Upper lobe of left lung (tissue), 6 donors: ENCODE data around the gene COX7A1. TPM values are rescaled to one million over a fixed set of nuclear protein-coding genes. Genes with fewer than 3 reads are reported as not detected.
A peak's percentile ranks its signal among the peaks of the same experiment; 100 is the strongest.

Source experiments
- ATAC-seq, 2 donors: fragments of 200-7000 bp; cut with Tn5 transposase; one replicate each; pipeline ENCODE4 v1.9.1; 2022; ENCODE audit warnings: mild to moderate bottlenecking in 2 of 2, moderate library complexity in 2 of 2; ENCODE audit not compliant: low FRiP score in 2 of 2
- DNase-seq, 2 donors: peaks; one replicate each; pipeline ENCODE4 v3.0.0-alpha.2; 2019 to 2020
- H3K27ac ChIP-seq, 4 donors: fragments of 200-600 bp; sonication (generic); one replicate each; pipeline ENCODE4 v1.5.1; 2016 to 2019
- H3K27me3 ChIP-seq, 4 donors: fragments of 200-600 bp; sonication (generic); one replicate each; pipeline ENCODE4 v1.5.1; 2017 to 2019
- H3K36me3 ChIP-seq, 4 donors: fragments of 200-600 bp; sonication (generic); one replicate each; pipeline ENCODE4 v1.5.1; 2016 to 2019
- H3K4me1 ChIP-seq, 4 donors: fragments of 200-600 bp; sonication (generic); one replicate each; pipeline ENCODE4 v1.5.1; 2018 to 2019
- H3K4me3 ChIP-seq, 4 donors: fragments of 200-600 bp; sonication (generic); one replicate each; pipeline ENCODE4 v1.5.1; 2017 to 2019; ENCODE audit warnings: mild to moderate bottlenecking in 2 of 4, moderate library complexity in 1 of 4
- H3K9me3 ChIP-seq, 4 donors: fragments of 200-600 bp; sonication (generic); one replicate each; pipeline ENCODE4 v1.5.1; 2018 to 2019
- EP300 ChIP-seq, 4 donors: sonication (generic); formaldehyde crosslinking; IDR thresholded peaks; one replicate each; pipeline ENCODE4 v1.5.1; 2017; ENCODE audit warnings: antibody characterized with exemption in 4 of 4, control low read depth in 2 of 4
- POLR2A ChIP-seq, 4 donors: fragments of 450-650 bp; IDR thresholded peaks; one replicate each; pipeline ENCODE4 v1.5.1; 2016 to 2017; ENCODE audit warnings: antibody characterized with exemption in 4 of 4, mild to moderate bottlenecking in 2 of 4
- POLR2AphosphoS5 ChIP-seq, 2 donors: sonication (generic); formaldehyde crosslinking; IDR thresholded peaks; one replicate each; pipeline ENCODE4 v1.5.1; 2017; ENCODE audit warnings: antibody characterized with exemption in 2 of 2
- WGBS, 2 donors: methylation state at CpG; one replicate each; pipeline ENCODE4 v1.1.5; 2017 to 2018; 5-methylcytosine and 5-hydroxymethylcytosine counted together
- total RNA-seq, 6 donors: library from RNA; depleted of rRNA in 4 of 6; stranded (reverse); fragments of >200 nt in 4 of 6; gene quantifications; one replicate each; pipeline versions ENCODE4 v1.1.0 to v1.2.1, GENCODE V29; 2016 to 2021
- TF ChIP-seq, protein P1 (sequence below), 6 experiments: fragments of 450-650 bp in 4 of 6; fragments of 200-600 bp in 2 of 6; sonication (generic) in 2 of 6; IDR thresholded peaks; one replicate each; pipeline ENCODE4 v1.5.1; 2016 to 2019; ENCODE audit warnings: antibody characterized with exemption in 6 of 6
- donor health status: DM: no; HTN: no; CAD: no; lungs with moderate emphysema.
- donor health status: DM: no; HTN: yes; CAD: no; lungs with severe emphysema.

COX7A1 gene
- total RNA-seq, 6 donors from 2014 or later = 12.4 to 95.1 (median 24.0) TPM; not detected in 1

DNA sequence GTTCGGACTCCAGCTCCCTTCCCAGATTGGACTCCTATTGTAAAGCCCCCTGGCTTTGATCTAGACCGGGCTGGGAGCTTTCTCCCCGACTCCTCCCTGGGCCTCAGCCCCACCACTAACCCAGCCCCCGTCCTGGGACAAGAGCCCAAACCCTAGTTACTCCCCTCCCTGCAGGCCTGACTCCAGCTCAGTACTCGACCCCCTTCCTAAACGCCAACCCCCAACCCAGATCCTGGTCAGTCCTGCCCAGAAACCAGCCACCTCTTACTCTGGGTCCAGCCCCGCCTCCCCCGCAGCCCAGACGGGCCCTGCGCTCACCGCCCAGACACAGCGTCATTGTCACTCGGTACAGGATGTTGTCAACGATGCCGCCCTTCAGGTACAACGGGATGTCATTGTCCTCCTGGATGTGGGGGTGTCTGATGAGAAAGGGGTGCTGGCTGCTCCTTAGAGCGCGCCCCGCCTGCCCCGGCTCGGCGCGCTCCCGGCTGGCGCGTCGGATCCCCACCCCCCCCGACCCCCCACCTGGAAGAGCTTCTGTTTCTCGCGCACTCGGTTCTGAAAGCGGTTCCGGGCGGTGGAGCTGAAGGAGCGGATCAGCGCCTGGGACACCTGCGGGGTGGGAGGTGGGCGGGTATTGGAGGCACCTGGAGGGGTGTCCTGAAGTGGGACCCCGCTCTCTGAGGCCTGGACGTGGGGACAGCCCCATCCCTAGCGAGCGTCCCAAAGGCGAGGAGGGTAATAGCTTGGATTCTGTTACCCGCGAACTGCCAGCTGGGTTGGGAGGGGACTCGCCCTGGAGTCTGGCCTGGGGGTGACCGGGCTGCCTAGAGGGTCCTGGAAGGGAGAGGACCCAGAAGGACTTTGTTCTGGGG lies 866 bp downstream of the COX7A1 start:
- peak overlapping the region; percentile 50 to 62 (median 54) for H3K4me3 ChIP-seq
- ATAC-seq = peak; percentile 64 to 78
- DNase-seq = peak in 1 of 2 donors; percentile 79
- 52 to 62% methylated on average over 29 to 44 of the region's 47 CpGs for WGBS, 2 donors
- H3K9me3 ChIP-seq = no peaks in the 10 kb centered on the region
- no peaks in the 10 kb centered on the region for H3K27me3 ChIP-seq
- TF ChIP-seq, protein P1, sequence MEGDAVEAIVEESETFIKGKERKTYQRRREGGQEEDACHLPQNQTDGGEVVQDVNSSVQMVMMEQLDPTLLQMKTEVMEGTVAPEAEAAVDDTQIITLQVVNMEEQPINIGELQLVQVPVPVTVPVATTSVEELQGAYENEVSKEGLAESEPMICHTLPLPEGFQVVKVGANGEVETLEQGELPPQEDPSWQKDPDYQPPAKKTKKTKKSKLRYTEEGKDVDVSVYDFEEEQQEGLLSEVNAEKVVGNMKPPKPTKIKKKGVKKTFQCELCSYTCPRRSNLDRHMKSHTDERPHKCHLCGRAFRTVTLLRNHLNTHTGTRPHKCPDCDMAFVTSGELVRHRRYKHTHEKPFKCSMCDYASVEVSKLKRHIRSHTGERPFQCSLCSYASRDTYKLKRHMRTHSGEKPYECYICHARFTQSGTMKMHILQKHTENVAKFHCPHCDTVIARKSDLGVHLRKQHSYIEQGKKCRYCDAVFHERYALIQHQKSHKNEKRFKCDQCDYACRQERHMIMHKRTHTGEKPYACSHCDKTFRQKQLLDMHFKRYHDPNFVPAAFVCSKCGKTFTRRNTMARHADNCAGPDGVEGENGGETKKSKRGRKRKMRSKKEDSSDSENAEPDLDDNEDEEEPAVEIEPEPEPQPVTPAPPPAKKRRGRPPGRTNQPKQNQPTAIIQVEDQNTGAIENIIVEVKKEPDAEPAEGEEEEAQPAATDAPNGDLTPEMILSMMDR (IDR thresholded peaks at IDR 0.05) = no peak
- no peak for TF ChIP-seq EP300 (IDR thresholded peaks at IDR 0.05)
- peak; percentile 76 to 82 for TF ChIP-seq POLR2AphosphoS5 (IDR thresholded peaks at IDR 0.05)
- TF ChIP-seq POLR2A (IDR thresholded peaks at IDR 0.05) = peak in 1 of 4 donors; percentile 52
- peaks cover 21 to 51% (median 48%) of the 10 kb centered on the region in 4 donors for H3K36me3 ChIP-seq
- H3K27ac ChIP-seq = peak overlapping the region; percentile 89 to 99 (median 96)
- H3K4me1 ChIP-seq = peaks cover 8 to 25% (median 10%) of the 10 kb centered on the region in 4 donors

DNA sequence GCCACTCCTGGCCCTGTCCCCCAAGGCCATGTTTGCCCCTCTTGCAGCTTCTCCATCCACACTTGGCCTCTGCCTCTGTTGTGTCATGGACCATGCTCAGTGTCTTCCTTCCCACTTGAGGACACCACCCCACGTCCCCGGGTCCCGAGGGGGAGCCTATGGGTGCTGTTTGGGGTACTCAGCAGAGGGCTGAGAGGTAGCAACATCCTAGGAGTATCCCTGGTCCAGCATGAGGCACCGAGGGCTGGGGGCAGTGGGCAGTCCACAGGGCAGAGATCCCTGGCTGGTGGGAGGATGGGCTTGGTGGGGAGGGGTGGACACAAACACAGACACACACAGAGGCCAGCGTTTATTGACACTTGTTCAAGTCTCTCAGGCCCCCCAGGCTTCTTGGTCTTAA lies 1.7 kb downstream of the COX7A1 start:
- TF ChIP-seq POLR2A (IDR thresholded peaks at IDR 0.05) = no peak
- no peak for TF ChIP-seq POLR2AphosphoS5 (IDR thresholded peaks at IDR 0.05)
- ATAC-seq (no peak), DNase-seq (no peak)
- no peaks in the 10 kb centered on the region for H3K27me3 ChIP-seq
- H3K36me3 ChIP-seq = peaks cover 27 to 59% (median 55%) of the 10 kb centered on the region in 4 donors
- H3K4me1 ChIP-seq = peaks cover 8 to 22% (median 10%) of the 10 kb centered on the region in 4 donors
- H3K27ac ChIP-seq = peak overlapping the region; percentile 89 to 99 (median 96)
- peak overlapping the region in 1 of 4 donors; percentile 51 for H3K4me3 ChIP-seq
- WGBS, 2 donors = 88% methylated on average over 5 of the region's 5 CpGs; no CpG with 5 or more reads in 1 of the 2 donors
- H3K9me3 ChIP-seq = no peaks in the 10 kb centered on the region

DNA sequence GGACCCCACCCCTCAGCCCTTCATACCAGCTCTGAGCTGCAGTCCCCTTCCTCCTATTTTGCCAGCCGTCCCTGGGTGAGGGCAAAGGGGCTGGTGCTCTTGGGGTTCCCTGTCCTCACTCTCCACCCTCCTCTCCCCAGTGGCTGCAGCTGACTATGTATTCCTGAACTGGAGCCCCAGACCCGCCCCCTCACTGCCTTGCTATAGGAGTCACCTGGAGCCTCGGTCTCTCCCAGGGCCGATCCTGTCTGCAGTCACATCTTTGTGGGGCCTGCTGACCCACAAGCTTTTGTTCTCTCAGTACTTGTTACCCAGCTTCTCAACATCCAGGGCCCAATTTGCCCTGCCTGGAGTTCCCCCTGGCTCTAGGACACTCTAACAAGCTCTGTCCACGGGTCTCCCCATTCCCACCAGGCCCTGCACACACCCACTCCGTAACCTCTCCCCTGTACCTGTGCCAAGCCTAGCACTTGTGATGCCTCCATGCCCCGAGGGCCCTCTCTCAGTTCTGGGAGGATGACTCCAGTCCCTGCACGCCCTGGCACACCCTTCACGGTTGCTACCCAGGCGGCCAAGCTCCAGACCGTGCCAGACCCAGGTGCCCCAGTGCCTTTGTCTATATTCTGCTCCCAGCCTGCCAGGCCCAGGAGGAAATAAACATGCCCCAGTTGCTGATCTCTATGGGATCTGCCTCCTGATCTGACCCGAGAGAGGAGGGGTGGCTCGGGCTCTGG lies 2.4 kb downstream of the COX7A1 start:
- DNase-seq (peak in 1 of 2 donors; percentile 58), ATAC-seq (no peak)
- H3K4me3 ChIP-seq = no peak overlapping the region
- peaks cover 8 to 17% (median 10%) of the 10 kb centered on the region in 4 donors for H3K4me1 ChIP-seq
- WGBS, 2 donors = 73 to 80% methylated on average over 13 of the region's 13 CpGs
- peaks cover 28 to 66% (median 62%) of the 10 kb centered on the region in 4 donors for H3K36me3 ChIP-seq
- H3K9me3 ChIP-seq = no peaks in the 10 kb centered on the region
- TF ChIP-seq, protein P1 (IDR thresholded peaks at IDR 0.05) = no peak
- TF ChIP-seq POLR2AphosphoS5 (IDR thresholded peaks at IDR 0.05) (no peak), EP300 (IDR thresholded peaks at IDR 0.05) (no peak), POLR2A (IDR thresholded peaks at IDR 0.05) (no peak)
- H3K27me3 ChIP-seq = no peaks in the 10 kb centered on the region
- peak overlapping the region in 2 of 4 donors; percentile 95 to 99 for H3K27ac ChIP-seq

DNA sequence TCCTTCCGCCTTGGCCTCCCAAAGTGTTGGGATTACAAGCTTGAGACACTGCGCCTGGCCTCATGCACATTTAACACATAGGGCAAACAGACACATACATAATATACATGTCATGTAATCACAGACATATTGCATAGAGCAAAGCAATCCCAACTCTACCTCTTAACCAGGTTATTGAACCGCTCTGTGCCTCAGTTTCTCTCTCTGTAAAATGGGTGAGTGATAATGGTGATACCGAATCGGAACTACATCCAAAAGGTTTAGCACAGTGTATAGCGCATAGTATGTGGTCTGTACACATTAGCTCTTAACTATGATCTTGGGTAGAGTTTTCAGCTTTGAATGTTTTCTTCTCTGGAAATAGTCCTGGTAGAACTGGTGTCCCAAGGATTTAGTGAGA lies 7.6 kb downstream of the COX7A1 start:
- no peak overlapping the region for H3K27ac ChIP-seq
- H3K4me3 ChIP-seq = no peak overlapping the region
- H3K27me3 ChIP-seq = no peaks in the 10 kb centered on the region
- DNase-seq = no peak
- peaks cover 8 to 12% (median 10%) of the 10 kb centered on the region in 4 donors for H3K4me1 ChIP-seq
- no peaks in the 10 kb centered on the region for H3K9me3 ChIP-seq
- no peak for ATAC-seq
- TF ChIP-seq POLR2AphosphoS5 (IDR thresholded peaks at IDR 0.05) = no peak
- TF ChIP-seq, protein P1 (IDR thresholded peaks at IDR 0.05) = no peak
- no peak for TF ChIP-seq POLR2A (IDR thresholded peaks at IDR 0.05)
- no peak for TF ChIP-seq EP300 (IDR thresholded peaks at IDR 0.05)
- 97% methylated on average over 6 of the region's 6 CpGs for WGBS, 2 donors
- H3K36me3 ChIP-seq = peaks cover 46 to 78% (median 69%) of the 10 kb centered on the region in 4 donors

DNA sequence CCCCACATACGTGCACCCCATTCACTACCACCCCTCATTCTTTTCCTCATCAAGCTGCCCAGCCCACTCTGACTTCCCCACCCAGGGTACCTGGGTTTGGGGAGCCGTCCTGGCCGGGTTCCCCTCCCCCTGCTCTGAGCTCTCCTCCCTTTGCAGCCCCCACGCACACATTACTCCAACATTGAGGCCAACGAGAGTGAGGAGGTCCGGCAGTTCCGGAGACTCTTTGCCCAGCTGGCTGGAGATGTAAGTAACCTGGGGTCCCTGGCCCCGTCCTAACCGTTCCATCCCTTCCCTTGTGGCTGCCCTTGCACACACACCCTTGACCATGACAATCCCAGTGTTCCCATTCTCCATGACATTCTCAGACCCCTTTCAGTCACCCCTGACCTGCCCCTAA lies 9.8 kb downstream of the COX7A1 start:
- TF ChIP-seq, protein P1 (IDR thresholded peaks at IDR 0.05) = no peak
- no peak for TF ChIP-seq EP300 (IDR thresholded peaks at IDR 0.05)
- no peak for TF ChIP-seq POLR2A (IDR thresholded peaks at IDR 0.05)
- TF ChIP-seq POLR2AphosphoS5 (IDR thresholded peaks at IDR 0.05) = no peak
- Histone ChIP-seq H3K4me1 (peaks cover 9 to 22% (median 15%) of the 10 kb centered on the region in 4 donors), H3K27ac (no peak overlapping the region), H3K4me3 (no peak overlapping the region), H3K36me3 (peaks cover 34 to 56% (median 50%) of the 10 kb centered on the region in 4 donors), H3K9me3 (no peaks in the 10 kb centered on the region), H3K27me3 (no peaks in the 10 kb centered on the region)
- 91 to 92% methylated on average over 9 of the region's 9 CpGs for WGBS, 2 donors
- ATAC-seq (no peak), DNase-seq (no peak)
